Measurements from ENCODE around the gene SDS. TPM values are rescaled to one million over a fixed set of nuclear protein-coding genes. Genes with fewer than 3 reads are reported as not detected.
"Not testable (repeated sequence)": the region's sequence is repeated elsewhere in the genome, so short reads cannot be mapped to it uniquely, and the experiment has no call there.

Gene SDS
- total and polyA plus RNA-seq, 9 donors: 0.20 to 12.8 (median 1.0) TPM; not detected in 2

DNA sequence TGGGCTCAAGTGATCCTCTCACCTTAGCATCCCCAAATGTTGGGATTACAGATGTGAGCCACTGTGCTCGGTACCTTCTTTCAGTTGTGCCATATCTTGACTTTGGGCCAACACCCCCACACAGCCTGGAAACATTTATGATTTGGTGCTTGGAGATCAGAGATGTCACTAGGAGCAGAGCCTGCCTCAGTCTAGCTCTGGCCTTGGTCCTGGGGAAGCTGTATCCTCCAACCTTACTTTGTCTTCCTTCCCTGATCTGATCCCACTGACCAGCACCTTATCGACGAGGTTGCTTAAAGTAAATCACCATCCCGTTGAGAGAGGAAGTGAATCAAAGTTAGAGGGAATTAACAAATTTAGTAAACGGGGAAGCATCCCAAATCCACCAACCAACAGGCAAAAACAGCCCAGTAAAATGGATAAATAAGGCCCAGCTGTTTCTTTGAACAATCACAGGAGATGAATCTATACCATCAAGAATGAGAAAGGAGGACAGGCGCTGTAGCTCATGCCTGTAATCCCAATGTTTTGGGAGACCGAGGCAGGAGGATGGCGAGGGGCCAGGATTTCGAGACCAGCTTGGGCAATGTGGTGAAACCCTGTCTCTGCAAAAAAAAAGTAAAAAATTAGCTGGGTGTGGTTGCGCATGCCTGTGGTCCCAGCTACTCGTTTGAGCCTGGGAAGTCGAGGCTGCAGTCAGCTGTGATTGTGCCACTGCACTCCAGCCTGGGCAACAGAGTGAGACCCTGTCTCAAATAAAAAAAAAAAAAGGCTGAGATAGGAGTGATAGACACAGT lies 41.9 kb downstream of the SDS start:
- Histone ChIP-seq H3K36me3 (no peaks in the 10 kb centered on the region), H3K9me3 (no peaks in the 10 kb centered on the region), H3K27me3 (no peaks in the 10 kb centered on the region), H3K27ac (no peak overlapping the region), H3K4me3 (no peak overlapping the region), H3K4me1 (ENCODE audit: insufficient read depth) (peaks cover 14% of the 10 kb centered on the region)
- no peak for TF ChIP-seq EP300 (IDR thresholded peaks at IDR 0.05)
- DNase-seq: peak in 2 of 5 donors; percentile 25 to 41
- intact Hi-C loops (cut with DNase I): loop anchor here in 1 of 4 donors (10.0 kb wide), 1 partner anchor 167 kb away; no protein-coding TSS in a partner anchor
- 56 to 64% (median 61%) methylated on average over 12 of the region's 12 CpGs for WGBS, 3 donors

DNA sequence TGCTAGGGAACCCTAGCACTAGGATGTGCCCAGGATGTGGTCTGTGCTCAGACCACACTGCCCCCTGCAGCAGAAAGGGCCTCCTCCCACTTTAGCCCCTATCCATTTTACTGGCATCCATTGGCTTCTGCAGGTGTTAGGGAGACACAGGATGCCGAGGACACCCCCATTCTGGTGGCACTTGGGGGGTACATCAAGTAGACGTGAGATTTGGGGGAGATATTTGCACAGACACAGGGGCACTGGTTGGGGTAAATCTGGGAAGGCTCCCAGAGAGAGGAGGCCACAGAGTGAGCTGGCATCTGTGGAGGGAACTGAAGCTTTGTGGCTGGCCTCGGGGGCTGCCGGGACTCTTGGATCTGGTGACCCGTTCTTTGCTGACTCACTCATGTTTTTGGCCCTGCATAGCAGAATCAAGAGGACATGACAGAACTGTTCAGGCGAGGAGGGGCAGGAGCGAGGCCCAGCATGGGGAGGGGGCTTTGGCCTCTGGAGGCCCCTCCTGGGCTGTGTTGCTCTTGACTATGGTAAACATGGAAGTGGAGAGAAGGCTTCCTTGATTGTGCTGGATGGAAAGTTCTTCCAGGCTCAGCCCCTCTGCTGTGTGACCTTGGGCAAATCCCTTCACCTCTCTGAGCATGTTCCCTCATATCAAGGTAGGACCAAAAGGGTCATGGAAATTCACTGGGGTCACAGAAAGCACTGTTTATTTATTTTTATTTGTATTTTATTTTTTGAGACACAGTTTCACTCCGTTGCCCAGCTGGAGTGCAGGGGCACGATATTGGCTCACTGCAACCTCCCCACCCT lies 43.5 kb downstream of the SDS start:
- TF ChIP-seq, protein P1, sequence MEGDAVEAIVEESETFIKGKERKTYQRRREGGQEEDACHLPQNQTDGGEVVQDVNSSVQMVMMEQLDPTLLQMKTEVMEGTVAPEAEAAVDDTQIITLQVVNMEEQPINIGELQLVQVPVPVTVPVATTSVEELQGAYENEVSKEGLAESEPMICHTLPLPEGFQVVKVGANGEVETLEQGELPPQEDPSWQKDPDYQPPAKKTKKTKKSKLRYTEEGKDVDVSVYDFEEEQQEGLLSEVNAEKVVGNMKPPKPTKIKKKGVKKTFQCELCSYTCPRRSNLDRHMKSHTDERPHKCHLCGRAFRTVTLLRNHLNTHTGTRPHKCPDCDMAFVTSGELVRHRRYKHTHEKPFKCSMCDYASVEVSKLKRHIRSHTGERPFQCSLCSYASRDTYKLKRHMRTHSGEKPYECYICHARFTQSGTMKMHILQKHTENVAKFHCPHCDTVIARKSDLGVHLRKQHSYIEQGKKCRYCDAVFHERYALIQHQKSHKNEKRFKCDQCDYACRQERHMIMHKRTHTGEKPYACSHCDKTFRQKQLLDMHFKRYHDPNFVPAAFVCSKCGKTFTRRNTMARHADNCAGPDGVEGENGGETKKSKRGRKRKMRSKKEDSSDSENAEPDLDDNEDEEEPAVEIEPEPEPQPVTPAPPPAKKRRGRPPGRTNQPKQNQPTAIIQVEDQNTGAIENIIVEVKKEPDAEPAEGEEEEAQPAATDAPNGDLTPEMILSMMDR (IDR thresholded peaks at IDR 0.05): no peak
- no peak for TF ChIP-seq EP300 (IDR thresholded peaks at IDR 0.05)
- TF ChIP-seq POLR2A (IDR thresholded peaks at IDR 0.05): no peak
- DNase-seq: peak in 2 of 5 donors; percentile 30 to 34
- intact Hi-C loops (cut with DNase I): loop anchor here in 3 of 4 donors (5.0 to 10.0 kb wide), 3 partner anchors 163 to 173 kb away; partner anchors contain the start of genes DDX54 (in 1 of the 3) and RITA1 (in 1 of the 3)

GRCh38 chr12:113359133-113359938 lies 44.4 kb downstream of the SDS start:
- no peak for TF ChIP-seq POLR2A (IDR thresholded peaks at IDR 0.05)
- TF ChIP-seq, protein P1 (IDR thresholded peaks at IDR 0.05): no peak
- intact Hi-C loops (cut with DNase I): loop anchor here in 2 of 4 donors (5.0 kb wide), 2 partner anchors 162 to 172 kb away; partner anchors contain the start of genes DDX54 (in 1 of the 2) and RITA1 (in 1 of the 2)
- 7 to 10% (median 9%) methylated on average over 11 of the region's 11 CpGs for WGBS, 3 donors
- Histone ChIP-seq H3K4me3 (peak overlapping the region; percentile 82), H3K36me3 (no peaks in the 10 kb centered on the region), H3K27me3 (no peaks in the 10 kb centered on the region), H3K9me3 (no peaks in the 10 kb centered on the region), H3K4me1 (ENCODE audit: insufficient read depth) (peaks cover 13% of the 10 kb centered on the region), H3K27ac (peak overlapping the region; percentile 61 to 84)
- peak; percentile 65 to 79 (median 78) for DNase-seq

More for the DNA sequence above, 43.5 kb downstream of the SDS start:
- no peaks in the 10 kb centered on the region for H3K27me3 ChIP-seq
- H3K9me3 ChIP-seq: no peaks in the 10 kb centered on the region
- 47 to 53% (median 50%) methylated on average over 9 of the region's 9 CpGs for WGBS, 3 donors
- peaks cover 13% of the 10 kb centered on the region for H3K4me1 ChIP-seq (ENCODE audit: insufficient read depth)
- H3K27ac ChIP-seq: peak overlapping the region; percentile 36 to 84
- peak overlapping the region; percentile 82 for H3K4me3 ChIP-seq
- H3K36me3 ChIP-seq: no peaks in the 10 kb centered on the region

- DNase-seq: peak; percentile 96 to 97 (median 96)
- Histone ChIP-seq H3K4me3 (peak within 1 kb of the TSS; percentile 82), H3K36me3 (no peaks in the 10 kb centered on the region), H3K9me3 (no peaks in the 10 kb centered on the region), H3K4me1 (ENCODE audit: insufficient read depth) (peaks cover 13% of the 10 kb centered on the region), H3K27ac (peak within 1 kb of the TSS; percentile 61 to 84), H3K27me3 (no peaks in the 10 kb centered on the region)
- WGBS, 3 donors: 0 to 1% (median 1%) methylated on average over 50 to 67 of the region's 67 CpGs
- TF ChIP-seq, protein P1 (IDR thresholded peaks at IDR 0.05): peak in 1 of 3 donors; percentile 7
- TF ChIP-seq POLR2A (IDR thresholded peaks at IDR 0.05): peak; percentile 55
- TF ChIP-seq EP300 (IDR thresholded peaks at IDR 0.05): peak; percentile 51
- intact Hi-C loops (cut with DNase I): loop anchor here in 2 of 4 donors (5.0 kb wide), 2 partner anchors 161 to 171 kb away; partner anchors contain the start of genes DDX54 (in 1 of the 2) and RITA1 (in 1 of the 2)
These were observed 45.1 kb downstream of the SDS start, which contains the start of gene PLBD2 for GRCh38 chr12:113358381-113359132. PLBD2 (plus strand) TSS chr12:113358587; CDS start chr12:113358601, 14 bp downstream.

DNA sequence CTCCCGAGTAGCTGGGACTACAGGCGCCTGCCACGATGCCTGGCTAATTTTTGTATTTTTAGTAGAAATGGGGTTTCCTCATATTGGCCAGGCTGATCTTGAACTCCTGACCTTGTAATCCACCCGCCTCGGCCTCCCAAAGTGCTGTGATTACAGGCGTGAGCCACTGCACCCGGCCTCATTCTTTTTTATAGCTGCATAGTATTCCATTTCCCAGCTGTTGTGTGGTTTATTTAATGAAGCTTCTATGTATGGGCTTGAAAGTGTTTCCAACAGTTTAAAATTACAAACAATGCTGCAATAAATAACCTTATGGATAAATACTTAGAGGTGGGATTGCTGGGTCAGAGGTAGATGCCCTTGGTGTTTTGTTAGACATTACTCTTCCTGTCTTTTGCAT lies 49.5 kb downstream of the SDS start:
- H3K36me3 ChIP-seq; H3K4me1 ChIP-seq (ENCODE audit: insufficient read depth); H3K9me3 ChIP-seq; H3K4me3 ChIP-seq; DNase-seq; H3K27me3 ChIP-seq; intact Hi-C loops (cut with DNase I): not testable (repeated sequence)
- peak overlapping the region in 1 of 2 donors; percentile 84 for H3K27ac ChIP-seq
- 68 to 81% (median 72%) methylated on average over 7 of the region's 7 CpGs for WGBS, 3 donors

Data from ovary (tissue), 9 donors.